Measurements from ENCODE around the gene ARHGAP32. TPM values are rescaled to one million over a fixed set of nuclear protein-coding genes. Genes with fewer than 3 reads are reported as not detected.

Gene ARHGAP32
- total RNA-seq, 1 donor from 2014 or later = 25.7 TPM

DNA sequence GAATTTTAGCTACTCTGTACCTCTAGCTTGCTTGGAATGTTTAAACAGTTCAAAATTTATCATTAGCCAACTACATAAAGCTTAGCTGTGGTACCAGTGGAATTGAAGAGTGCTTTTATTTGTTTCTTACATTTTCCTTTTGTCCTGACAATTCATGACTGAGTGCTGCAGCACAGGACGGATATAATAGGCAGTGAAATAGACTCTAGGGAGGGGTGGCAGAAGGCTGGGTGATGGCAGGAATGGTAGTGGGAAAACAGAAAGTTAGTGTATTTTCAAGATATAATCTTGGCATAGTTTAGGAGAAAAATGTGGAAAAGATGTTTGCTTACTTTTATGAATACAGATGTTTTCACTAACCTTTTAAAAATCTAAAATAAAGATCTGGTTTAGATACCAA, 31.1 kb upstream of the ARHGAP32 start:
- intact Hi-C loops (cut with DNase I) = no loop called here
- TF ChIP-seq, protein P1, sequence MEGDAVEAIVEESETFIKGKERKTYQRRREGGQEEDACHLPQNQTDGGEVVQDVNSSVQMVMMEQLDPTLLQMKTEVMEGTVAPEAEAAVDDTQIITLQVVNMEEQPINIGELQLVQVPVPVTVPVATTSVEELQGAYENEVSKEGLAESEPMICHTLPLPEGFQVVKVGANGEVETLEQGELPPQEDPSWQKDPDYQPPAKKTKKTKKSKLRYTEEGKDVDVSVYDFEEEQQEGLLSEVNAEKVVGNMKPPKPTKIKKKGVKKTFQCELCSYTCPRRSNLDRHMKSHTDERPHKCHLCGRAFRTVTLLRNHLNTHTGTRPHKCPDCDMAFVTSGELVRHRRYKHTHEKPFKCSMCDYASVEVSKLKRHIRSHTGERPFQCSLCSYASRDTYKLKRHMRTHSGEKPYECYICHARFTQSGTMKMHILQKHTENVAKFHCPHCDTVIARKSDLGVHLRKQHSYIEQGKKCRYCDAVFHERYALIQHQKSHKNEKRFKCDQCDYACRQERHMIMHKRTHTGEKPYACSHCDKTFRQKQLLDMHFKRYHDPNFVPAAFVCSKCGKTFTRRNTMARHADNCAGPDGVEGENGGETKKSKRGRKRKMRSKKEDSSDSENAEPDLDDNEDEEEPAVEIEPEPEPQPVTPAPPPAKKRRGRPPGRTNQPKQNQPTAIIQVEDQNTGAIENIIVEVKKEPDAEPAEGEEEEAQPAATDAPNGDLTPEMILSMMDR (IDR thresholded peaks at IDR 0.05) = no peak
- H3K27ac ChIP-seq = no peak overlapping the region
- H3K36me3 ChIP-seq = no peaks in the 10 kb centered on the region
- no peak for DNase-seq
- ATAC-seq = no peak
- H3K27me3 ChIP-seq = no peaks in the 10 kb centered on the region
- H3K9me3 ChIP-seq = peaks cover 5% of the 10 kb centered on the region
- H3K4me3 ChIP-seq = no peak overlapping the region
- no peaks in the 10 kb centered on the region for H3K4me1 ChIP-seq

DNA sequence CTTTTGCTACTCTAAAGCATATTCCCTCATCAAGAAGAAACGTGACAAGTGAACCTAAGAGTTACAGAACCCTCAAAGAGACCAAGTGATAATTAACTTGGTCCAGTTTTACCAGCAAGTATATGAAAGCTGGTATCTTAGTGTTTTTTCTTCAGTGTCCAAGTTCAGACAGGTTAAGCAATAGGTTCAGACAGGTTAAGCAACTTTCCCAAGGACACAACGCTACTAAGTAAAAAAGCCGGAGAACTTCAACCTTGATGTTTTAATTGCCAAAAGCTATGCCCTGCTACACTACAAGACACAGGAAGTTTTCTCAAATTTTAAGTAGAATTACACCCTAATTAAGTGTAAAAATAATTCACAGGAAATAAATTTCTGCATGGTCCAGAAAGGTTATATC, 30.0 kb upstream of the ARHGAP32 start:
- intact Hi-C loops (cut with DNase I) = no loop called here
- TF ChIP-seq, protein P1 (IDR thresholded peaks at IDR 0.05) = no peak
- no peak for ATAC-seq
- DNase-seq = no peak
- no peak overlapping the region for H3K27ac ChIP-seq
- H3K9me3 ChIP-seq = peaks cover 5% of the 10 kb centered on the region
- no peaks in the 10 kb centered on the region for H3K36me3 ChIP-seq
- H3K4me1 ChIP-seq = no peaks in the 10 kb centered on the region
- no peaks in the 10 kb centered on the region for H3K27me3 ChIP-seq
- no peak overlapping the region for H3K4me3 ChIP-seq

DNA sequence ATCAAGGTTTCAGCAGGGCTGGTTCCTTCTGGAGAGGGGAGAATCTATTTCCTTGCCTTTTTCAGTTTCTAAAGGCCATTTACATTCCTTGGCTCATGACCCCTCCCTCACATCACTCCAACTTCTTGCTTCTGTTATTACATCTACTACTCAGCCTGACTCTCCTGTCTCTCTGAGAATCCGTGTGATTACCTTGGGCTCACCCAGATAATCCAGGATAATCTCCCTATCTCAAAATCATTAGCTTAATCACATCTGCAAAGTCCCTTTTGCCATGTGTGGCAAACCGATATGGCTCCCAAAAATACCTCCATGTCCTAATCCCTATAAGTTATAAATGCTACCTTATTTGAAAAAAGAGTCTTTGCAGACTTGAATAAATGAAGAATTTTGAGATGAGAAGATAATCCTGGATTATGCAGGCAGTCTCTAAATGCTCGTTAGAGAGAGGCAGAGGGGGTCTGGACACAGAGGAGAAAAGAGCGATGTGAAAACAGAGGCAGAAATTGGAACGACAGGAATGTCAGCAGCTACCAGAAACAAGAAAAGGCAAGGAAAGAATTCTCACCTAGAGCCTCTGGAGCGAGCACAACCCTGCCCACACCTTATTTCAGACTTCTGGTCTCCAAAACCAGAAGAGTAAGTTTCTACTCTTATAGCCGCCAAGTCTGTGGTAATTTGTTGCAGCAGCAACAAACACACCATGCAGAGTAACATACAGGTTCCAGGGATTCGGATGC, 23.6 kb upstream of the ARHGAP32 start:
- no peak for ATAC-seq
- no peak overlapping the region for H3K27ac ChIP-seq
- TF ChIP-seq, protein P1 (IDR thresholded peaks at IDR 0.05) = no peak

DNA sequence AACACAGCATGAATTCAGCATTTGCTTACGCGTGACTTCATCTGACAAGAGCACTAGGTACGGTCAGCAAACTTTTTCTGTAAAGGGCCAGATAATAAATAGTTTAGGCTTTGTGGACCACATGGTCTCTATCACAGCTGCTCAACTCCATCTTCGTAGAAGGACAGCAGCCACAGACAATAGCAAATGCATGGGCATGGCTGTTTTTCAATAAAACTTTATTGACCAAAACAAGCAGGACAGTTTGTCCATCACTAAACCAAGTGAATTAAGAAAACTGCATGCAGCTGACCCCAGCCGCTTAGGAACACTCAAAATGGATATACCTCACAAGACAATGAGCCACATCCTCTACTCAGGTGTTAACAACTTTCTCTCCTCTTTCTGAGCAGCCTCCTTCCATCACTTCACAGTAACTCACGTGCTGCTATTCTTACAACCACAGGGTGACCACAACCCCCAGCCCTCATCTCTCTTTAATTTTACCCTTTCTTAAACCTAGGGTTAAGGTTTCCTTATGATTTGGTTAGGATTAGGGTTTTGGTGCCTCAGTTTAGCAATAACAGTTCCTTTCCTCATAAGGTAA, 22.7 kb upstream of the ARHGAP32 start:
- Histone ChIP-seq H3K9me3 (no peaks in the 10 kb centered on the region), H3K36me3 (no peaks in the 10 kb centered on the region)
- intact Hi-C loops (cut with DNase I) = no loop called here

More for the DNA sequence above, 23.6 kb upstream of the ARHGAP32 start:
- Histone ChIP-seq H3K4me1 (no peaks in the 10 kb centered on the region), H3K27me3 (no peaks in the 10 kb centered on the region), H3K36me3 (no peaks in the 10 kb centered on the region), H3K4me3 (no peak overlapping the region), H3K9me3 (no peaks in the 10 kb centered on the region)
- DNase-seq = no peak
- intact Hi-C loops (cut with DNase I) = no loop called here

DNA sequence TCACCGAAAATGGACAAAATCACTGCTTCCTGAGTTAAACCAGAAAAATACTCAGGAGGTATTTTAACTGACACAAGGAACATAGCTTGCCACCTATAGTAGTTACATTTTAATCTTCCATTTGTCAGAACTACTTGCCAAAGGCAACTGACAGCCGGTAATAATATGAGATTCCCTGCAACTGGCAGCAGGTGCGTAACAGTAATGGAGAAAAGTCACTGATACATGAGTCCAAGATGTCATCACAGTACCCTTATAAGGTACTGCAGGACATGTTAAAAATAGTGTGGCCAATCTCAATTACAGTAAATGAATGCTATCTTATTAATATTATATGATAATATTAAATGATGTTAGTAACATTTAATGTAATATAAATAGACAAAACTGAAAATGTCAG, 21.1 kb upstream of the ARHGAP32 start:
- Histone ChIP-seq H3K36me3 (no peaks in the 10 kb centered on the region), H3K9me3 (no peaks in the 10 kb centered on the region), H3K4me3 (no peak overlapping the region), H3K4me1 (no peaks in the 10 kb centered on the region), H3K27me3 (no peaks in the 10 kb centered on the region), H3K27ac (no peak overlapping the region)
- ATAC-seq (no peak), DNase-seq (no peak)
- intact Hi-C loops (cut with DNase I) = no loop called here
- TF ChIP-seq, protein P1 (IDR thresholded peaks at IDR 0.05) = no peak

More for the DNA sequence above, 22.7 kb upstream of the ARHGAP32 start:
- ATAC-seq = no peak
- no peak overlapping the region for H3K27ac ChIP-seq
- no peak for DNase-seq
- no peaks in the 10 kb centered on the region for H3K4me1 ChIP-seq
- TF ChIP-seq, protein P1 (IDR thresholded peaks at IDR 0.05) = no peak
- no peaks in the 10 kb centered on the region for H3K27me3 ChIP-seq
- H3K4me3 ChIP-seq = no peak overlapping the region
